ENCODE data around the gene MUS81. TPM values are rescaled to one million over a fixed set of nuclear protein-coding genes. Genes with fewer than 3 reads are reported as not detected.
A peak's percentile ranks its signal among the peaks of the same experiment; 100 is the strongest.

The MUS81 gene, protein sequence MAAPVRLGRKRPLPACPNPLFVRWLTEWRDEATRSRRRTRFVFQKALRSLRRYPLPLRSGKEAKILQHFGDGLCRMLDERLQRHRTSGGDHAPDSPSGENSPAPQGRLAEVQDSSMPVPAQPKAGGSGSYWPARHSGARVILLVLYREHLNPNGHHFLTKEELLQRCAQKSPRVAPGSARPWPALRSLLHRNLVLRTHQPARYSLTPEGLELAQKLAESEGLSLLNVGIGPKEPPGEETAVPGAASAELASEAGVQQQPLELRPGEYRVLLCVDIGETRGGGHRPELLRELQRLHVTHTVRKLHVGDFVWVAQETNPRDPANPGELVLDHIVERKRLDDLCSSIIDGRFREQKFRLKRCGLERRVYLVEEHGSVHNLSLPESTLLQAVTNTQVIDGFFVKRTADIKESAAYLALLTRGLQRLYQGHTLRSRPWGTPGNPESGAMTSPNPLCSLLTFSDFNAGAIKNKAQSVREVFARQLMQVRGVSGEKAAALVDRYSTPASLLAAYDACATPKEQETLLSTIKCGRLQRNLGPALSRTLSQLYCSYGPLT
- 36.5 TPM for polyA plus RNA-seq (2013, experiment 1 of 2)
- 33.3 TPM for polyA plus RNA-seq (2013, experiment 2 of 2)

DNA sequence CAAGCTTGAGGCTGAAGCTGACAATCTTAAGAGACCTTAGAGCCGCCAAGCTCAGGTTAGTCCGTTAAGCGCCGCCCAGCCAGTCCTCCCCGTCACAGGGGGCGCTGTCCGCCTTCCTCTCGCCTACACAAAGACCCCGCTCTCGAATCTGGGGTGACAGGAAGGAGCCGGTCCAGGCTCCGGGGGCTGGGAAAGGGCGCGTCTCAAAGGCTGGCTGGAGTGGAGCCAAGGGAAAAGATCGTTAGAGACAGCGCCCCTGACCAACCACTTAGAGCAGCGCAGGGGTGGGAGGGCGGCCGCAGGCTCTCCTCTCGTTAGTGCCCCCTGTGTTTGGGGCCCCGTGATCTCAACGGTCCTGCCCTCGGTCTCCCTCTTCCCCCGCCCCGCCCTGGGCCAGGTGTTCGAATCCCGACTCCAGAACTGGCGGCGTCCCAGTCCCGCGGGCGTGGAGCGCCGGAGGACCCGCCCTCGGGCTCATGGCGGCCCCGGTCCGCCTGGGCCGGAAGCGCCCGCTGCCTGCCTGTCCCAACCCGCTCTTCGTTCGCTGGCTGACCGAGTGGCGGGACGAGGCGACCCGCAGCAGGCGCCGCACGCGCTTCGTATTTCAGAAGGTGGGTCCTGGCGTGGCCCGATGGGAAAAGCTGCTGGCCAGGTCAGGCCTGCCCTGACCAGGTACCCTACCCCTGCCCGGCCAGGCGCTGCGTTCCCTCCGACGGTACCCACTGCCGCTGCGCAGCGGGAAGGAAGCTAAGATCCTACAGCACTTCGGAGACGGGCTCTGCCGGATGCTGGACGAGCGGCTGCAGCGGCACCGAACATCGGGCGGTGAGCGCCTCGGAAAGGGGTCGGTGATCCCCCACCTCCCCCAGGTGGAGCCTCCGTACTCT lies at the start of gene MUS81:
Gene MUS81 (plus strand): TSS at position 156 of the 887 bp plus-strand sequence. CDS start 321 bp downstream, at position 477.
- Histone ChIP-seq H3K4me3 (ENCODE audit: low read length) (peak within 1 kb of the TSS; percentile 96), H3K4me1 (ENCODE audit: insufficient read depth, low read length) (peaks cover 7% of the 10 kb centered on the region), H3K36me3 (ENCODE audit: insufficient read depth, low read length) (peaks cover 49% of the 10 kb centered on the region), H3K27me3 (ENCODE audit: insufficient read depth, low read length) (no peaks in the 10 kb centered on the region), H3K9me3 (ENCODE audit: insufficient read depth, low read depth, low read length) (no peaks in the 10 kb centered on the region), H3K9ac (ENCODE audit: low read depth, low read length) (peak within 1 kb of the TSS; percentile 96), H3K27ac (ENCODE audit: low read depth, low read length) (peak within 1 kb of the TSS; percentile 96)
- under 1% methylated on average over 78 of the region's 78 CpGs for WGBS

- Histone ChIP-seq H3K27me3 (ENCODE audit: insufficient read depth, low read length) (peaks cover 7% of the 10 kb centered on the region; the same call in 1 of the 2 replicates), H3K9ac (ENCODE audit: low read depth, low read length) (no peak overlapping the region), H3K9me3 (ENCODE audit: insufficient read depth, low read depth, low read length) (no peaks in the 10 kb centered on the region), H3K27ac (ENCODE audit: low read depth, low read length) (no peak overlapping the region), H3K36me3 (ENCODE audit: insufficient read depth, low read length) (no peaks in the 10 kb centered on the region), H3K4me3 (ENCODE audit: low read length) (no peak overlapping the region), H3K4me1 (ENCODE audit: insufficient read depth, low read length) (no peaks in the 10 kb centered on the region)
- WGBS = 80% methylated on average over 17 of the region's 19 CpGs
Measured at GRCh38 chr11:65811764-65812475, 48.3 kb upstream of the MUS81 start.

DNA sequence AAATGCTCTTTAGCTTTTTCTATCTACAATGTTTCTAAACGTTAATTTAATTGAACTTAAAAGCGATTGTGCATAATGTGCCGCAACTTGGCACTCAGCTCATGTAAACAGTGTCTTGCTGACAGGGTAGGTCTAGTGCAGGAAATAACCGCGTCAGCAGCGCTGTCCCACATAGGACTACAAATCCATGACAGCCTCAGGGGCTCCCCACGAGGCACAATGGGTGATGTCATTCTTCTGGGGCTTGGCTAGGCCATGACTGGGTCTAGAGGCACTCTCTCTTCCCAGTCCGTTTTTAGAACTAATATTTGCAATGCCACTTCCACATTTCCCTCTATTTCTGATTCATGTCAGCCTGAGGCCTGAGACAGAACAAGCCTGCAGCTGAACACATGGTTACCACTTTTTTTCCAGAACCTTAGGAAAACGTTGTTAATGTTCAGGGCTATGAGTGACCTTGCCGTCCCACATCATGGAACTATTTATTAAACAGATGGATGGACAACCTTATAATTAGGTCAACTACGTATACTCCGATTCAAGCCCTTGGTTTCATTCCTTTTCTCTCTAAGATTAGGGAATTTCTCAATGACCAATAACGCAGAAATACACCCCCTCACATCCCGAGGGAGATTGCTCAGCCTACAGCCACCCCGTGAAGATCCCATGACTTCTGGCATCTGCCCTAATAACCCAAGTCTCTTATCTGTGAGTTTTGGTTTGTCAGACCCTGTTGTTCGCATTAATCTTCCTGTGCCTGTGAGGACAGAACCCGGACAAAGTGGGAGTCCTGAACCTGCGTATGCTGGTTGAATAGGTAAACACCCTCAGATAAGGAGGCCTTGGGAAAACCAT lies 45.9 kb upstream of the MUS81 start:
- H3K9me3 ChIP-seq (ENCODE audit: insufficient read depth, low read depth, low read length) = no peaks in the 10 kb centered on the region
- H3K4me3 ChIP-seq (ENCODE audit: low read length) = no peak overlapping the region

GRCh38 chr11:65814986-65815565 lies 45.2 kb upstream of the MUS81 start:
- no peaks in the 10 kb centered on the region for H3K9me3 ChIP-seq (ENCODE audit: insufficient read depth, low read depth, low read length)
- WGBS = 86% methylated on average over 16 of the region's 16 CpGs
- H3K27me3 ChIP-seq (ENCODE audit: insufficient read depth, low read length) = peaks cover 17% of the 10 kb centered on the region
- no peak overlapping the region for H3K27ac ChIP-seq (ENCODE audit: low read depth, low read length)
- H3K4me3 ChIP-seq (ENCODE audit: low read length) = no peak overlapping the region
- no peak overlapping the region for H3K9ac ChIP-seq (ENCODE audit: low read depth, low read length)
- H3K4me1 ChIP-seq (ENCODE audit: insufficient read depth, low read length) = 0 out of 2 replicates have a peak, but pooled peaks cover 3% of the 10 kb centered on the region
- no peaks in the 10 kb centered on the region for H3K36me3 ChIP-seq (ENCODE audit: insufficient read depth, low read length)

More for the DNA sequence above, 45.9 kb upstream of the MUS81 start:
- WGBS = 83% methylated on average over 18 of the region's 18 CpGs
- no peaks in the 10 kb centered on the region for H3K36me3 ChIP-seq (ENCODE audit: insufficient read depth, low read length)
- 0 out of 2 replicates have a peak, but pooled peaks cover 3% of the 10 kb centered on the region for H3K4me1 ChIP-seq (ENCODE audit: insufficient read depth, low read length)
- no peak overlapping the region for H3K27ac ChIP-seq (ENCODE audit: low read depth, low read length)
- peaks cover 17% of the 10 kb centered on the region for H3K27me3 ChIP-seq (ENCODE audit: insufficient read depth, low read length)
- no peak overlapping the region for H3K9ac ChIP-seq (ENCODE audit: low read depth, low read length)

DNA sequence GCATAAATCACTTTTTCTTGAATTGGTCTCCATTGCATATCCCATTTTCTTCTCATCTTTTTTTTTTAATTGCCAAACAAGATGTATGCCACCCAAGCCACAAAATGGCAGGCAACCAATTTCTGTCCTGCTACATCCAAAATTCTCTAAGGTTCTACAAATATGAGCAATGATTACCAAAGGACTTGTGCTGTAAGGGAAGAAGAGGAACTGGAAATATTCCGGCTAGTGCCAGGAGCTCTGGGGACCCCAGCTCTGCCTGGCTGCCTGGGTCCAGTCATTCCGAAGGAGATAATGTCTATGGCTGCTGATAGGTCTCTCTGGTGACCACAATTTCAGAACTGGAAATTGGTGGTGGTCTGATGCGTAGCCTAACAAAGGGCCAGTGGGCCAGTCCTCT lies 43.5 kb upstream of the MUS81 start:
- WGBS = 96% methylated on average over 3 of the region's 3 CpGs
- Histone ChIP-seq H3K36me3 (ENCODE audit: insufficient read depth, low read length) (no peaks in the 10 kb centered on the region), H3K9ac (ENCODE audit: low read depth, low read length) (no peak overlapping the region), H3K4me1 (ENCODE audit: insufficient read depth, low read length) (0 out of 2 replicates have a peak, but pooled peaks cover 3% of the 10 kb centered on the region), H3K9me3 (ENCODE audit: insufficient read depth, low read depth, low read length) (no peaks in the 10 kb centered on the region), H3K27ac (ENCODE audit: low read depth, low read length) (no peak overlapping the region), H3K27me3 (ENCODE audit: insufficient read depth, low read length) (peaks cover 17% of the 10 kb centered on the region), H3K4me3 (ENCODE audit: low read length) (no peak overlapping the region)

- Histone ChIP-seq H3K4me1 (ENCODE audit: insufficient read depth, low read length) (0 out of 2 replicates have a peak, but pooled peaks cover 3% of the 10 kb centered on the region), H3K9ac (ENCODE audit: low read depth, low read length) (peak overlapping the region; percentile 82), H3K27ac (ENCODE audit: low read depth, low read length) (no peak overlapping the region), H3K9me3 (ENCODE audit: insufficient read depth, low read depth, low read length) (no peaks in the 10 kb centered on the region), H3K4me3 (ENCODE audit: low read length) (peak overlapping the region; percentile 86), H3K36me3 (ENCODE audit: insufficient read depth, low read length) (no peaks in the 10 kb centered on the region), H3K27me3 (ENCODE audit: insufficient read depth, low read length) (peaks cover 14% of the 10 kb centered on the region)
- WGBS = 87% methylated on average over 5 of the region's 5 CpGs
Measured at GRCh38 chr11:65817312-65817834, 42.9 kb upstream of the MUS81 start.

- H3K27me3 ChIP-seq (ENCODE audit: insufficient read depth, low read length) = peaks cover 13% of the 10 kb centered on the region
- no peak overlapping the region for H3K27ac ChIP-seq (ENCODE audit: low read depth, low read length)
- WGBS = 10% methylated on average over 74 of the region's 74 CpGs
- no peaks in the 10 kb centered on the region for H3K9me3 ChIP-seq (ENCODE audit: insufficient read depth, low read depth, low read length)
- H3K4me3 ChIP-seq (ENCODE audit: low read length) = peak overlapping the region; percentile 86
- peak overlapping the region; percentile 82 for H3K9ac ChIP-seq (ENCODE audit: low read depth, low read length)
- H3K4me1 ChIP-seq (ENCODE audit: insufficient read depth, low read length) = 0 out of 2 replicates have a peak, but pooled peaks cover 3% of the 10 kb centered on the region
- no peaks in the 10 kb centered on the region for H3K36me3 ChIP-seq (ENCODE audit: insufficient read depth, low read length)
Measured at GRCh38 chr11:65817835-65818680, 42.2 kb upstream of the MUS81 start.

DNA sequence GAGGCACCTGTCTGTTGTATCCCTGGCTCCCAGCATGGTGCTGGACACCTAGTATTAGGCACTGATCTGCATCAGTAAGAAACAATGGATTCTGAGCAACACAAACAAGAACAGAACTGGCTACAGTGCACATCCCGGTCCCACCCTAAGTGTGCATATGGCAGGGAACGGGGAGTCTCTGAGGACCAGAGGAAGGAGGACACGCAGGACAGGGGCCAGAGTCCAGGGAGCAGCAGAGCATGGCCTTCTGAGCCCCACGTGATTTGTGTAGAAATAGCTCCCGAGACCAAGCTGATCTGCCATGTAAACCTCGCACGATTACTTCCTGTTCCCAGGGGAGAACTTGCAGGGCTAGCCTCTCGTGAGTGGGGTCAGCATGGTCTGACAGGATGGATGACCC lies 39.1 kb upstream of the MUS81 start:
- Histone ChIP-seq H3K36me3 (ENCODE audit: insufficient read depth, low read length) (no peaks in the 10 kb centered on the region), H3K9me3 (ENCODE audit: insufficient read depth, low read depth, low read length) (no peaks in the 10 kb centered on the region), H3K4me3 (ENCODE audit: low read length) (no peak overlapping the region), H3K9ac (ENCODE audit: low read depth, low read length) (no peak overlapping the region), H3K4me1 (ENCODE audit: insufficient read depth, low read length) (0 out of 2 replicates have a peak, but pooled peaks cover 3% of the 10 kb centered on the region), H3K27me3 (ENCODE audit: insufficient read depth, low read length) (peaks cover 13% of the 10 kb centered on the region), H3K27ac (ENCODE audit: low read depth, low read length) (no peak overlapping the region)
- WGBS = 85% methylated on average over 8 of the region's 8 CpGs

Measured in HUES64 (cell line).